Measurements from ENCODE around the gene ARL2BP. TPM values are rescaled to one million over a fixed set of nuclear protein-coding genes. Genes with fewer than 3 reads are reported as not detected.

ARL2BP gene
- total and polyA plus RNA-seq, 2 of the 4 experiments (the other 2 are of a cell fraction) = 46.9 to 73.7 TPM

- dilution Hi-C loops (cut with HindIII; ENCODE audit: low sequenced_read_pairs, unreplicated experiment) = no loop called here
- no peak for TF ChIP-seq MXI1 (IDR thresholded peaks at IDR 0.05; ENCODE audit: borderline replicate concordance, low read depth, low read length)
- TF ChIP-seq CHD1 (IDR thresholded peaks at IDR 0.05; ENCODE audit: low read depth, low read length) = no peak
- no peak for TF ChIP-seq CEBPB (IDR thresholded peaks at IDR 0.05; ENCODE audit: low read depth, low read length)
- TF ChIP-seq ELK1 (IDR thresholded peaks at IDR 0.05; ENCODE audit: borderline replicate concordance, low read depth, low read length) = no peak
- no peak for TF ChIP-seq MAFK (IDR thresholded peaks at IDR 0.05; ENCODE audit: low read depth, low read length)
- TF ChIP-seq MAZ (IDR thresholded peaks at IDR 0.05; ENCODE audit: borderline replicate concordance, low read depth, low read length) = no peak
- TF ChIP-seq USF2 (IDR thresholded peaks at IDR 0.05; ENCODE audit: low read depth, low read length) = no peak
- no peak for TF ChIP-seq CTCF (conservative IDR thresholded peaks at IDR 0.05; ENCODE audit: low read depth, low read length)
- TF ChIP-seq SMC3 (IDR thresholded peaks at IDR 0.05; ENCODE audit: low read depth, low read length) = no peak
- no peak for TF ChIP-seq NFE2L2 (IDR thresholded peaks at IDR 0.05; ENCODE audit: low read depth, low read length)
- no peak for TF ChIP-seq RAD21 (IDR thresholded peaks at IDR 0.05; ENCODE audit: low read length)
- TF ChIP-seq FOS (IDR thresholded peaks at IDR 0.05; ENCODE audit: low read depth, low read length) = no peak
- no peak for TF ChIP-seq BHLHE40 (IDR thresholded peaks at IDR 0.05; ENCODE audit: low read depth, low read length)
- TF ChIP-seq RFX5 (IDR thresholded peaks at IDR 0.05; ENCODE audit: low read depth, low read length) = no peak
- no peak for TF ChIP-seq RCOR1 (IDR thresholded peaks at IDR 0.05; ENCODE audit: insufficient replicate concordance, low read length)
- TF ChIP-seq POLR2A (IDR thresholded peaks at IDR 0.05; ENCODE audit: low read depth, low read length) = no peak
- intact Hi-C loops (cut with micrococcal nuclease) = no loop called here
- H3K36me3 ChIP-seq (ENCODE audit: control insufficient read depth, insufficient read depth, low read length) = no peaks in the 10 kb centered on the region
- no peak overlapping the region for H3K4me2 ChIP-seq (ENCODE audit: low read depth, low read length)
- no peak overlapping the region for H3K56ac ChIP-seq (ENCODE audit: extremely low read depth, insufficient read depth, low read length)
- H3K27me3 ChIP-seq (ENCODE audit: control insufficient read depth, insufficient read depth, low read length) = peaks cover 4% of the 10 kb centered on the region; the same call in 1 of the 2 replicates
- H4K20me1 ChIP-seq (ENCODE audit: insufficient read depth, low read length) = no peaks in the 10 kb centered on the region; the same call in 1 of the 2 replicates
- ATAC-seq (ENCODE audit: low read depth) (no peak), DNase-seq (no peak)
- ChIA-PET POLR2A (ENCODE audit: unreplicated experiment) (no interaction called here), CTCF (no interaction called here)
- no peaks in the 10 kb centered on the region for H3K9me3 ChIP-seq (ENCODE audit: control insufficient read depth, insufficient read depth, low read length)
- H3K23ac ChIP-seq (ENCODE audit: low read depth, low read length) = no peak overlapping the region
- in situ Hi-C loops (cut with MboI; ENCODE audit: low sequenced_read_pairs) = no loop called here
- H2AK5ac ChIP-seq (ENCODE audit: low read depth, low read length) = no peak overlapping the region
- no peak overlapping the region for H4K91ac ChIP-seq (ENCODE audit: insufficient read depth, low read depth, low read length)
- H4K8ac ChIP-seq (ENCODE audit: low read depth in 2 of 2, low read length in 2 of 2) = no peak overlapping the region
- no peak overlapping the region for H2BK15ac ChIP-seq (ENCODE audit: low read depth, low read length)
- H3K4ac ChIP-seq (ENCODE audit: low read depth, low read length) = no peak overlapping the region
- H2BK20ac ChIP-seq (ENCODE audit: low read depth, low read length) = no peak overlapping the region
- H2AK9ac ChIP-seq (replicated peaks; ENCODE audit: low read depth, low read length, poor library complexity) = no peak overlapping the region
- no peak overlapping the region for H2BK120ac ChIP-seq (ENCODE audit: low read depth, low read length)
- H3K9me1 ChIP-seq (ENCODE audit: insufficient read depth, low read length) = no peaks in the 10 kb centered on the region
- H4K5ac ChIP-seq (ENCODE audit: low read depth, low read length) = no peak overlapping the region
- peak overlapping the region; percentile 51 for H2AFZ ChIP-seq (replicated peaks; ENCODE audit: low read length, poor library complexity)
- no peak overlapping the region for H3K9ac ChIP-seq (ENCODE audit: low read depth, low read length)
- H3K27ac ChIP-seq (ENCODE audit: insufficient read depth, low read length) = no peak overlapping the region
- H3K18ac ChIP-seq (ENCODE audit: low read depth, low read length) = no peak overlapping the region
- no peaks in the 10 kb centered on the region for H3K79me1 ChIP-seq (ENCODE audit: low read depth in 1 of 2, low read length in 2 of 2)
- no CpG with 5 or more reads among the region's 5 CpGs for WGBS, 2 experiments (ENCODE audit: extremely low coverage in 2 of 2, insufficient read length in 1 of 2)
- no peak overlapping the region for H3K4me3 ChIP-seq (ENCODE audit: insufficient read depth, low read depth, low read length)
- no peak overlapping the region for H2BK5ac ChIP-seq (ENCODE audit: low read depth, low read length, poor library complexity, severe bottlenecking)
- no TSS peak for BruUV-seq (replicated peaks)
- no peaks in the 10 kb centered on the region for H3K4me1 ChIP-seq (ENCODE audit: control insufficient read depth, insufficient read depth, low read length)
- no peak overlapping the region for H3K14ac ChIP-seq (replicated peaks; ENCODE audit: low read depth, low read length)
Observed at GRCh38 chr16:57271867-57272495, 26.9 kb downstream of the ARL2BP start.
